Neural cell (in vitro differentiated cells): ENCODE results near the gene FFAR3. TPM values are rescaled to one million over a fixed set of nuclear protein-coding genes. Genes with fewer than 3 reads are reported as not detected.

Experiments
- H2AFZ ChIP-seq: fragments of 200-600, 300-800 bp; sonication (generic), shearing (Covaris generic); 2 replicates; pipeline ENCODE4 v1.6.0; 2014; ENCODE audit warnings: low read depth, mild to moderate bottlenecking, antibody characterized with exemption, low read length, moderate library complexity
- H3F3A ChIP-seq: fragments of 200-600 bp; shearing (Covaris generic); 2 replicates; pipeline ENCODE4 v1.6.1; 2016; ENCODE audit warnings: mild to moderate bottlenecking, moderate library complexity, mixed read lengths, antibody characterized with exemption, low read length; ENCODE audit not compliant: insufficient read depth, poor library complexity, severe bottlenecking
- H3K27ac ChIP-seq: fragments of 200-600, 300-800 bp; sonication (generic), shearing (Covaris generic); 2 replicates; pipeline ENCODE4 v1.5.1; 2014; ENCODE audit warnings: mild to moderate bottlenecking, low read length, moderate library complexity
- H3K27me3 ChIP-seq: fragments of 300-800, 200-600 bp; sonication (generic), shearing (Covaris generic); 2 replicates; pipeline ENCODE4 v1.6.0; 2014; ENCODE audit warnings: mild to moderate bottlenecking, low read depth, low read length, moderate library complexity; ENCODE audit not compliant: insufficient read depth
- H3K36me3 ChIP-seq: fragments of 300-800, 200-600 bp; sonication (generic), shearing (Covaris generic); 2 replicates; pipeline ENCODE4 v1.5.1; 2014; ENCODE audit warnings: mild to moderate bottlenecking, antibody characterized with exemption, low read length, moderate library complexity; ENCODE audit not compliant: insufficient read depth
- H3K4me2 ChIP-seq: fragments of 300-800, 200-600 bp; sonication (generic), shearing (Covaris generic); 2 replicates; pipeline ENCODE4 v1.6.0; 2014; ENCODE audit warnings: mild to moderate bottlenecking, low read length
- H3K4me3 ChIP-seq: fragments of 300-800, 200-600 bp; sonication (generic), shearing (Covaris generic); 2 replicates; pipeline ENCODE4 v1.5.1; 2014; ENCODE audit warnings: mild to moderate bottlenecking, low read length, moderate library complexity
- H3K79me2 ChIP-seq: fragments of 200-600 bp; shearing (Covaris generic); replicated peaks from 2 replicates; pipeline ENCODE4 v1.6.0; 2014; ENCODE audit warnings: mild to moderate bottlenecking, low read length, moderate library complexity; ENCODE audit not compliant: insufficient read depth
- H3K9ac ChIP-seq: fragments of 300-800, 200-600 bp; sonication (generic), shearing (Covaris generic); 2 replicates; pipeline ENCODE4 v1.6.1; 2016; ENCODE audit warnings: mild to moderate bottlenecking, low read length, mixed read lengths
- H3K9me2 ChIP-seq: fragments of 200-600 bp; shearing (Covaris generic); 2 replicates; pipeline ENCODE4 v1.6.1; 2016; ENCODE audit warnings: mild to moderate bottlenecking, low read length, mixed read lengths; ENCODE audit not compliant: insufficient read depth
- H3K9me3 ChIP-seq: fragments of 200-600, 300-800 bp; sonication (generic), shearing (Covaris generic); 2 replicates; pipeline ENCODE4 v1.6.1; 2016; ENCODE audit warnings: mild to moderate bottlenecking, mixed run types, low read length, moderate library complexity, mixed read lengths
- H4K20me1 ChIP-seq: fragments of 200-600 bp; shearing (Covaris generic); 2 replicates; pipeline ENCODE4 v1.6.1; 2016; ENCODE audit warnings: mild to moderate bottlenecking, mixed run types; ENCODE audit not compliant: insufficient read depth
- EP300 ChIP-seq: fragments of 450-650 bp; conservative IDR thresholded peaks from 2 replicates; pipeline ENCODE4 v1.6.1; 2014; ENCODE audit warnings: antibody characterized with exemption, mild to moderate bottlenecking, moderate library complexity; ENCODE audit not compliant: poor library complexity, severe bottlenecking
- EZH2 ChIP-seq: fragments of 200-600, 300-800 bp; shearing (Covaris generic), sonication (generic); IDR thresholded peaks from 2 replicates; pipeline ENCODE4 v1.6.1; 2014; ENCODE audit warnings: antibody characterized with exemption, low read length, borderline replicate concordance, mild to moderate bottlenecking; ENCODE audit not compliant: insufficient read depth, poor library complexity, severe bottlenecking
- MXI1 ChIP-seq: fragments of 450-650 bp; conservative IDR thresholded peaks from 2 replicates; pipeline ENCODE4 v1.6.1; 2014; ENCODE audit warnings: antibody characterized with exemption, mild to moderate bottlenecking; ENCODE audit not compliant: poor library complexity, severe bottlenecking
- POLR2AphosphoS5 ChIP-seq: IDR thresholded peaks from 2 replicates; pipeline ENCODE4 v1.6.1; 2012
- RAD21 ChIP-seq: fragments of 450-650 bp; conservative IDR thresholded peaks from 2 replicates; pipeline ENCODE4 v1.6.1; 2014; ENCODE audit warnings: antibody characterized with exemption, mild to moderate bottlenecking, moderate library complexity
- SMC3 ChIP-seq: fragments of 450-650 bp; conservative IDR thresholded peaks from 2 replicates; pipeline ENCODE4 v1.6.1; 2014; ENCODE audit warnings: antibody characterized with exemption, mild to moderate bottlenecking, moderate library complexity; ENCODE audit not compliant: poor library complexity
- TAF1 ChIP-seq: IDR thresholded peaks from 2 replicates; pipeline ENCODE4 v1.6.1; 2012; ENCODE audit warnings: low read depth
- polyA plus RNA-seq: library from polyadenylated mRNA; depleted of rRNA; stranded (reverse); fragments of >200 nt; gene quantifications from 2 replicates; pipeline ENCODE4 v1.2.3, GENCODE V29; 2014
- TF ChIP-seq, protein P1 (sequence below): IDR thresholded peaks from 2 replicates; pipeline ENCODE4 v1.6.1; 2012; ENCODE audit warnings: borderline replicate concordance
- TF ChIP-seq, protein P2 (sequence below): fragments of 450-650 bp; IDR thresholded peaks from 2 replicates; pipeline ENCODE4 v1.5.1; 2014; ENCODE audit warnings: antibody characterized with exemption, mild to moderate bottlenecking, moderate library complexity; ENCODE audit not compliant: poor library complexity, severe bottlenecking

Gene FFAR3
- polyA plus RNA-seq, 1 donor from 2014 or later: not detected

DNA sequence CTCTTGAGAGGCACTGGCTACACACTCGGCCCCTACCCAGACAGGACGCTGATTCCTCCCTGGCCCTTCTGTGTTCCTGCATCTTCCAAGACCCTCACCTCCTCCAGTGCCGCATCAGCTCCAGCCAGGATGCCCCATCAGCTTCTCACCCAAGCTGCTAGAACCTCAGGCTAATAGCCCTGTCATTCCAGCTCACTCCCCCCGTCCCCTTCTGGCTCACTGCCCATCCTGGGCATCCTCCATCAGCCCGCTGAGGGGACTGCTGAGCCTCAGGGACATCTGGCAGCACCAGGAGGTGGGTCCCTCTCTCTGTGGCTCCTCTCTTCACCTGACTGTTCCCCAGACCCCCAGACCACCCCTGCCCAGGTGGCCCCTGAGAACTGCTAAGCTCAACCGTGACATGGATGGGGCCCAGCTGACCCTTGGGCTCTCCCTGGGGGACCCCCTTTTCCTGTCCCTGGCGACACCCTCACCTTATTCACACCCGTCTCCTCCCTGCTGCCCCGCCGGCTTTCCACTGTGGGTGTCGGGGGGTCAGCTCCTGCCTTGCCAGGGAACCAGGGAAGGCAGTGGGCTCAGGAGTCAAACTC lies 4.8 kb downstream of the FFAR3 start:
- H3K9me3 ChIP-seq: no peaks in the 10 kb centered on the region
- H3K9ac ChIP-seq: no peak overlapping the region
- no peaks in the 10 kb centered on the region for H4K20me1 ChIP-seq
- H3F3A ChIP-seq: no peaks in the 10 kb centered on the region
- no peaks in the 10 kb centered on the region for H3K36me3 ChIP-seq
- no peaks in the 10 kb centered on the region for H3K27me3 ChIP-seq
- H3K4me2 ChIP-seq: no peak overlapping the region
- no peak overlapping the region for H2AFZ ChIP-seq
- H3K79me2 ChIP-seq: no peaks in the 10 kb centered on the region
- H3K4me3 ChIP-seq: no peak overlapping the region
- H3K9me2 ChIP-seq: no peaks in the 10 kb centered on the region
- no peak for TF ChIP-seq SMC3
- TF ChIP-seq, protein P1, sequence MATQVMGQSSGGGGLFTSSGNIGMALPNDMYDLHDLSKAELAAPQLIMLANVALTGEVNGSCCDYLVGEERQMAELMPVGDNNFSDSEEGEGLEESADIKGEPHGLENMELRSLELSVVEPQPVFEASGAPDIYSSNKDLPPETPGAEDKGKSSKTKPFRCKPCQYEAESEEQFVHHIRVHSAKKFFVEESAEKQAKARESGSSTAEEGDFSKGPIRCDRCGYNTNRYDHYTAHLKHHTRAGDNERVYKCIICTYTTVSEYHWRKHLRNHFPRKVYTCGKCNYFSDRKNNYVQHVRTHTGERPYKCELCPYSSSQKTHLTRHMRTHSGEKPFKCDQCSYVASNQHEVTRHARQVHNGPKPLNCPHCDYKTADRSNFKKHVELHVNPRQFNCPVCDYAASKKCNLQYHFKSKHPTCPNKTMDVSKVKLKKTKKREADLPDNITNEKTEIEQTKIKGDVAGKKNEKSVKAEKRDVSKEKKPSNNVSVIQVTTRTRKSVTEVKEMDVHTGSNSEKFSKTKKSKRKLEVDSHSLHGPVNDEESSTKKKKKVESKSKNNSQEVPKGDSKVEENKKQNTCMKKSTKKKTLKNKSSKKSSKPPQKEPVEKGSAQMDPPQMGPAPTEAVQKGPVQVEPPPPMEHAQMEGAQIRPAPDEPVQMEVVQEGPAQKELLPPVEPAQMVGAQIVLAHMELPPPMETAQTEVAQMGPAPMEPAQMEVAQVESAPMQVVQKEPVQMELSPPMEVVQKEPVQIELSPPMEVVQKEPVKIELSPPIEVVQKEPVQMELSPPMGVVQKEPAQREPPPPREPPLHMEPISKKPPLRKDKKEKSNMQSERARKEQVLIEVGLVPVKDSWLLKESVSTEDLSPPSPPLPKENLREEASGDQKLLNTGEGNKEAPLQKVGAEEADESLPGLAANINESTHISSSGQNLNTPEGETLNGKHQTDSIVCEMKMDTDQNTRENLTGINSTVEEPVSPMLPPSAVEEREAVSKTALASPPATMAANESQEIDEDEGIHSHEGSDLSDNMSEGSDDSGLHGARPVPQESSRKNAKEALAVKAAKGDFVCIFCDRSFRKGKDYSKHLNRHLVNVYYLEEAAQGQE: no peak
- TF ChIP-seq EP300: no peak
- TF ChIP-seq EZH2: no peak
- no peak for TF ChIP-seq MXI1
- H3K27ac ChIP-seq: no peak overlapping the region

DNA sequence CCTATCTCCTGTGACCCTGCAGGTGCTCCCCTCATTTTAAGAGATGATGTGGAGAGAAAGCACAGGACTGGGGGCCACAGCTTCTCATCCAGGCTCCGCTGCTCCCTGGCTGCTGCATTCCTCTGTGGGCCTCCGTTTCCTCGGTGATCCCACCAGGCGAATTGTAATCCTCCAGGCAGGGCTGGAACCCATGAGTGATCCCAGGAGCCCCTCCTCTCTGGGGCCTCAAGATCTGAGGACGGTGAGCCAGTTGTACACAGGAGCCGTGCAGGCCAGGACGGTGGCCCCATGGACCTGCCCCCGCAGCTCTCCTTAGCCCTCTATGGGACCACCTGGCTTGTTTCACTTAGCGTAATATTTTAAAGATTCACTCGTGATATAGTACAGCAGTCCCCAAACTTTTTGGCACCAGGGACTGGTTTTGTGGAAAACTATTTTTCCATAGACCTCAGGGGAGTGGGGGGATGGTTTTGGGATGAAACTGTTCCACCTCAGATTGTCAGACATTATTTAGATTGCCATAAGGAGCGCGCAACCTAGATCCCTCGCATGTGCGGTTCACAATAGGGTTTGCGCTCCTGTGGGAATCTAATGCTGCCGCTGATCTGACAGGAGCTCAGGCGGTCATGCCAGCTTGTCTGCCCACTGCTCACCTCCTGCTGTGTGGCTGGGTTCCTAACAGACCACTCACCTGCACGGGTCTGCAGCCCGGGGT lies 5.6 kb downstream of the FFAR3 start:
- H3K36me3 ChIP-seq: no peaks in the 10 kb centered on the region
- H3K9ac ChIP-seq: no peak overlapping the region
- no peak overlapping the region for H3K4me3 ChIP-seq
- H2AFZ ChIP-seq: no peak overlapping the region
- TF ChIP-seq EZH2 (no peak), RAD21 (no peak), EP300 (no peak), MXI1 (no peak), SMC3 (no peak), POLR2AphosphoS5 (no peak), TAF1 (no peak)
- TF ChIP-seq, protein P1: no peak
- TF ChIP-seq, protein P2, sequence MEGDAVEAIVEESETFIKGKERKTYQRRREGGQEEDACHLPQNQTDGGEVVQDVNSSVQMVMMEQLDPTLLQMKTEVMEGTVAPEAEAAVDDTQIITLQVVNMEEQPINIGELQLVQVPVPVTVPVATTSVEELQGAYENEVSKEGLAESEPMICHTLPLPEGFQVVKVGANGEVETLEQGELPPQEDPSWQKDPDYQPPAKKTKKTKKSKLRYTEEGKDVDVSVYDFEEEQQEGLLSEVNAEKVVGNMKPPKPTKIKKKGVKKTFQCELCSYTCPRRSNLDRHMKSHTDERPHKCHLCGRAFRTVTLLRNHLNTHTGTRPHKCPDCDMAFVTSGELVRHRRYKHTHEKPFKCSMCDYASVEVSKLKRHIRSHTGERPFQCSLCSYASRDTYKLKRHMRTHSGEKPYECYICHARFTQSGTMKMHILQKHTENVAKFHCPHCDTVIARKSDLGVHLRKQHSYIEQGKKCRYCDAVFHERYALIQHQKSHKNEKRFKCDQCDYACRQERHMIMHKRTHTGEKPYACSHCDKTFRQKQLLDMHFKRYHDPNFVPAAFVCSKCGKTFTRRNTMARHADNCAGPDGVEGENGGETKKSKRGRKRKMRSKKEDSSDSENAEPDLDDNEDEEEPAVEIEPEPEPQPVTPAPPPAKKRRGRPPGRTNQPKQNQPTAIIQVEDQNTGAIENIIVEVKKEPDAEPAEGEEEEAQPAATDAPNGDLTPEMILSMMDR: no peak
- H3K27me3 ChIP-seq: no peaks in the 10 kb centered on the region
- H3K9me2 ChIP-seq: no peaks in the 10 kb centered on the region
- no peaks in the 10 kb centered on the region for H3K79me2 ChIP-seq
- no peak overlapping the region for H3K27ac ChIP-seq
- no peaks in the 10 kb centered on the region for H4K20me1 ChIP-seq
- no peak overlapping the region for H3K4me2 ChIP-seq
- H3K9me3 ChIP-seq: no peaks in the 10 kb centered on the region
- H3F3A ChIP-seq: no peaks in the 10 kb centered on the region
